Endothelial cell of hepatic sinusoid (primary cell): Measurements from ENCODE around the gene RASEF.

Experiments used
- in situ Hi-C: cut with HindIII; loops from 2 replicates; pipeline ENCODE4 v1.10.0; 2017; ENCODE audit warnings: low sequenced_read_pairs

The RASEF gene

GRCh38 chr9:83059417-83059816, 3.5 kb downstream of the RASEF start:
- in situ Hi-C loops: no loop called here

DNA sequence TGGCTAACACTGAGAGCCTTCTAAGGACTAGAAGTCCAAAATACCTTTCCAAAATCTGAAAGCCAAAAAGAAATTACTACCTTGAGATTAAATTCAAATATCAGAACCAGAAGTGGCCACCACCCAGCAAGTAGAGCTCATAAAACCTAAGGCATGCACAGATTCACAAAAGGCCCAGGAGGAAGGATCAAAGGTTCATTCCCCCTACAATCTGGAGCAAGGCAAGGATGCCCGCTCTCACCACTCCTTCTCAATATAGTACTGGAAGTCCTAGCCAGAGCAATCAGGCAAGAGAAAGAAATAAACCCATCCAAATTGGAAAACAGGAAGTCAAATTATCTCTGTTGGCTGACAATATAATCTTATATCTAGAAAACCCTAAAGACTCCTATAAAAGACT, 6.0 kb downstream of the RASEF start:
- in situ Hi-C loops: no loop called here

DNA sequence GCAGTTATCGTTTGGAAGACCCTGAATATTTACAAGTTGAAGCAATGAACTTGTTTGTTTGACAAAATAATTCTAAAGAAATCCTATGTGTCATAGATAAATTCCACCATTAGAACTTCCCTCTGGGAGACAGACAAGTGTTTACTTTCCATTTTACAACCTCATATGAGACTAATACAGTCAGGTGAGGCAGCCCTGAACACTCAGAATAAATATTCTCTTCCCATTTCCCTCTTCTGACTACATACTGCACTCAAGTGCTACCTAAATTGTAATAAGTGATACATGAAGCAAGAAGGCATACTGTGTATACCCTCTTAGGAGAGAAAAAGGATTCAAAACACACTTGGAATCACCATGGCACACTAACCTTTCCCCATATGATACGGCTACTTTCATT, 6.8 kb downstream of the RASEF start:
- in situ Hi-C loops: no loop called here

DNA sequence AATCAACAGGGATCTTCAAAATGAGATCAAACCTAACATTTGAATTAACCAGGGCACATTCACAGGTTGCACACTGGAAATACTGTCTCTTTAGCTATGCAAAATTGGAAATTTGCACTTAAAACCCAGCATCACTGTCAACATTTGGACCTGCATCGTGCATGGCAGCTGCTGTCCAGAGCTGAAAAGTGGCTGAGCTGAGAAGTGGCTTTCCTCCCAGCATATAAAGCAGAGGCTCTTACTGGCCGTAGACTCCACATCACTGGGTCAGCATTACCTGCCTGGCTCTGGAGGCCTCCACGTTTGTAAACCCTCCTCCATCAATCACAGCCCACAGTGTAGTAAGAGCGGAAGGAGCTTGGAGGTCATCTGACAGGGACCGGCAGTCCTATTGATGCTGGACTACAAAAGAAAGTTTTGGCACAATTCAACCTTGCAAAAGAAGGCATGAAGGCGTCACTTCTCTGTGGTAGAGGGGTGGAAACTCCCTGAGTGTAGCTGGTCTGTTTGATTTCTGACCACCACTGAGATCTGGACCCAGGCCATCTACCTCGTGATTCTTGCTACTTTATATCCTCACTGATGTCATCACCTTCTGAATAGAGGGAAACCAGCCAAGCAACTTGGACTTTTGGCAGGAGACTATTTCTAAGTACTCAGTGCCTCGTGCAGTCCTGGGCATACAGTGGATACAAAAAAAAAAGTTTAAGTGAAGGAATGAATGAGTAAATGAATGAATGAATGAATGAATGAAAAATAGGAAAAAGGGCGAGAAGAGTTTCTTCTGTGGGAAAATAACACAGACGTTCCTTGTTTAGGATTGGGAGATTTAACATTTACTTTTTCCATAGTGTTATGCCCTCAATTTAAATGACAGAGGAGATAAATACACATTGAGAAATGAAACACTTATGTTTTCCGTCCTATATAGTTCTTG, 14.8 kb downstream of the RASEF start:
- in situ Hi-C loops: no loop called here

- in situ Hi-C loops: no loop called here
These were observed 19.3 kb downstream of the RASEF start for GRCh38 chr9:83043597-83043996.

- in situ Hi-C loops: no loop called here
These were observed 21.2 kb downstream of the RASEF start for GRCh38 chr9:83041771-83042170.

- in situ Hi-C loops: no loop called here
These were observed 23.6 kb downstream of the RASEF start for GRCh38 chr9:83039303-83039702.

DNA sequence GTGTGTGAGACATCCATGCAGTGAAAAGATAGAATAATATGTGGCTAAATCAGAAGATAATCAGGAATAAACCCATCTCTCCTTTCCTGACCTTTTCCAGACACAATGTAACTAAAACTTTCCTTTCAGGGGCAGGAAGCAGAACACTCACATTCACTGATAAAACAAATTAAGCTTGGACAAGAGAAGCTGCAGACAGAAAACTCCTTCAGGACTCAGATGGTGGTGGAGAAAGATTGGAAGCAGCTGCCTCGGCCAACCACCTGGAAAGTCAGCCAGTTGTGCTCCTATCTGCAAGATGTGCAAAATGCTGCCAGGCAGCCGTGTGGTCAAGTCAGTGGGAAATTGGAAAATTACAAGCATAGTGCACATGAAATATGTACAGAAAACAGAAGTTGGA, 26.9 kb downstream of the RASEF start:
- in situ Hi-C loops: no loop called here

DNA sequence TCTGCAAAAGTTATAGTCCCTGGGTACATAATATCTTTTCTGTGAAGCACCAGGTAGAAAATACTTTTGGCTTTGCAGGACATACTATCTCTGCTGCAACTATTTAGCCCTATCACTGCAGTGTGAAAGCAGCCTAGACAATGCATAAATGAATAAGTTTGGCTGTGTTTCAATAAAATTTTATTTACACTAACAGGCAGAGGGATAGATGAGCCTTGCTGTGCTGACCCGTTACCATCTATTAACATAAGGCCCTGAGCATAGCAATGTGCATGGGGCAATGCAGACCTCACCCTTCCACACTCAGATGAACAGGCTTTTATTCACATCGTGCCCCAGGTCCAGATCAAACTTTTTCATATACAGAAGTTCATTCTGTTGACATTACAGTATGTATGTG, 27.8 kb downstream of the RASEF start:
- in situ Hi-C loops: no loop called here

GRCh38 chr9:83034587-83034986, 28.4 kb downstream of the RASEF start:
- in situ Hi-C loops: no loop called here

DNA sequence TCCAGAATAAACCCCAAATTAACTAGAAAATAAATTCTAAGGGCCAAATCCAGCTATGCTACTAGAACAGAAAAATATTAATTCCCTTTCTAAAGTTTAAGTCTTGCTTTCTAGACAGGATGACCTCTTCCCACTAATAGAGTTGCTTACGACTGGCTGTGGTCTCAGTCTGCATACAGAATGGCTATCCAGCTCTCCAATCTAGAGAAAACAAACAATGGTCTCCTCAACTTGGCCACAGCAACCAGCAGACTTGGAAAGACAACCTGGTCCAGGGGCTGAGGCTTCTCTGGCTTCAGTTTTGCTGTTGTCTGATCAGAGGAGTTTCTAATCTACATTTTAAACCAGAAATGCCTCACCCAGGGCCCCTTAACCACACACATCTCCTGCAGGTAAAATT, 28.9 kb downstream of the RASEF start:
- in situ Hi-C loops: no loop called here

DNA sequence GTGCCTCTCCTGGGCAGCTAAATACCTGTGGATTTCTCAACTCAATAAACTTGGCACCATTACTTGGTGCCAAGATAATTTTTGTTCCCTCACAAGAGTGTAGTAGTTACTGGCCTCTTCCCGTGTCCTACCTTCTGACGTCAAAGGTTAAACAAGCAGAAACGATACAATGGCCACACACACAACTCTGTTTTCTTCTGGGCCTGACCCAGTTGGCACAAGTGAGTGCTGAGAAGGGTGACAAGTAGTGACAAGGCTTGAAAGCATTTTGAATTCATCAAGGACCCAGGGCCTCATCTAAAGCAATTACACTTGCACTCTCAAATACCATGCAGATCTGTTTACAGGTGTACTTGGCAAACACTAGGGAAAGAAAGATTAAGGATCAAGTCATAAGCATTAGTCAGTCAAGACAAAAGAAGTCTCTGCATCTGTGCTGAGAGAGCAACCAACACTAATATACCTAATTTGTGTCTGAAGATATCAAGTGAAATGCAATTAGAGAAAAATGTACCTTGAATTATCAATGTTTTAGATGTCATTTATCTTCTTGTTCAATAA, 30.8 kb downstream of the RASEF start:
- in situ Hi-C loops: no loop called here

GRCh38 chr9:83030391-83031107, 32.4 kb downstream of the RASEF start:
- in situ Hi-C loops: no loop called here

DNA sequence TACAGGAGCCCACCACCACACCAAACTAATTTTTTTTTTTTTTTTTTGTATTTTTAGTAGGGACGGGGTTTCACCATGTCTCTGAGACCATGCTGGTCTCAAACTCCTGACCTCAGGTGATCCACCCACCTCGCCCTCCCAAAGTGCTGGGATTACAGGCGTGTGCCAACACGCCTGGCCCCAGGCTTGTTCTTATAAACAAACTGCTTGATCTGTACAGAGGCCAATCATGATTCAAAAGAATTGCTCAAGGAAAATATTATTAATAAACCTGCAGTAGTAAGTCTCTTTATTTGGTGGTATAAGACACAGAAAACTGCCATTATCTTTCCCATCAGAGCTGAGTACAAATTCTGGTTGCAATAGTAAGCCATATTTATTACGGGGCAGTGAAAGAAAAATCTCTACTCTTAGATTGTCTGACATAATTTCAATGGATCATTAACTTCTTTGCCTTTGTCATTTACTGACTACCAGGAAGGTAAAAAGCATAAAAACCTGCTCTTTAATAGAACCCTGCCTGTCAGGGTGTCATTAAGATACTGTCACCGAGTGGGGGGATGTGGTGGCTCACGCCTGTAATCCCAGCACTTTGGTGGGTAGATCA, 33.3 kb downstream of the RASEF start:
- in situ Hi-C loops: no loop called here

- in situ Hi-C loops: no loop called here
These were observed 35.6 kb downstream of the RASEF start for GRCh38 chr9:83027153-83027891.

- in situ Hi-C loops: no loop called here
These were observed 38.3 kb downstream of the RASEF start for GRCh38 chr9:83024506-83025125.

DNA sequence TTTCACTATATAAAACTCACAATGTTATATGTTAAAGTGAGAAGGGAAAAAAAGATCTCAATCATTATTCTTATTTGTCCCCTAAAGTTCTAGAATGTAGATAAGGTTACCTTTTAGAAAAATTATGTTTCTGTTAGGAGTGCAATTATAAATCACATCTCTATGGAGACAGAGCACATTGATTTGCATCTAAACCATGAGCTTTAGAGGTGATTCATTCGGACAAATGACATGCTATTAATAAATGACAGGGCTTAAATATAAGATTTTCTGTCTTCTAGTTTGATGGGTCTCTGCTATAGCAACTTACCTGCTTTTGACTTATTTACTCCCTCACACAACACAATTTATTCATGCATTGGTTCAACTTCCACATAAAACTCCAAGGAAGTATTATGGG, 39.8 kb downstream of the RASEF start:
- in situ Hi-C loops: no loop called here

DNA sequence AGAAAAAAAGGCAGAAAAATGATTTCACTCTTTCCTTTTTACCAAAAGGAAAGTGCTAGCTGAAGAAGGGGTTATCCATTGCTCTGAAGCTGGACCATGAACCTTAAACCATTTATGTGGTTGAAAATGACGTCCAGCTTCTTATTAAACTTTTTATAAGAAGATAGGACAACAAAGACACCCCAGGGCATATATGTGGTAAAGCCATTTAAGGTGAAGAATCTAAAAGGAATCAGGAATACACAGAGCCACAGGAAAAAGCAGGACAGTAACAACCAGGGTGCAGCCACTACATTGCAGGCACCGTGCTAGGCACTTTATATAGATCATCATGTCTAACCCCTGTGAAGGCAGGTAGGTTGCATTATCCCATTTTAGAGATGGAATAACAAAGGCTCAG, 42.1 kb downstream of the RASEF start:
- in situ Hi-C loops: no loop called here

DNA sequence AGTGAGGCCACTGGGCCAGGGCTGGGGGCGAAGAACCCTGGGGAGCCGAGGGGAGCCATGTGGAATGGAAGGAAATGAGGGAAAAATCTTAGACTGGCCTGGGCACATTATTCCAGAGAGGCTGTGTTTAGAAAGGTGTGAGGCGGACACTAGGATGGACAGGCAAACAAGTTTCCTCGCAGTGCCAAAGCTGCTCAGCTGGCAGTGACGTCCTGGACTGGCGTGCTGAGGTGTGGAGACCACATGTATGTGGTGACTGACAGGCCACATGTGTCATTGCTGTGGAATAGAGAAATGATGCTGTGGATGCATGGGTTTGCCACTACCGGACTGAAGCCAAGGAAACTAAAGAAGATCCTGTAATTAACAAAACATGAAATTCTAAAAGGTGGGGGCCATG, 42.6 kb downstream of the RASEF start:
- in situ Hi-C loops: no loop called here

GRCh38 chr9:83019246-83019645, 43.7 kb downstream of the RASEF start:
- in situ Hi-C loops: no loop called here
